KBM-7 (cell line): ENCODE data around the gene BTAF1.

Experiments
- DNase-seq: peaks from one replicate; pipeline ENCODE4 v3.0.0-alpha.2; 2015
- in situ Hi-C: fragments of 300-500 bp; cut with MboI; formaldehyde crosslinking; loops from 2 replicates; pipeline ENCODE4 v1.14.3; 2020; ENCODE audit warnings: low sequenced_read_pairs, low pct_unique_long_range_greater_than_20kb, mixed read lengths

BTAF1 gene

DNA sequence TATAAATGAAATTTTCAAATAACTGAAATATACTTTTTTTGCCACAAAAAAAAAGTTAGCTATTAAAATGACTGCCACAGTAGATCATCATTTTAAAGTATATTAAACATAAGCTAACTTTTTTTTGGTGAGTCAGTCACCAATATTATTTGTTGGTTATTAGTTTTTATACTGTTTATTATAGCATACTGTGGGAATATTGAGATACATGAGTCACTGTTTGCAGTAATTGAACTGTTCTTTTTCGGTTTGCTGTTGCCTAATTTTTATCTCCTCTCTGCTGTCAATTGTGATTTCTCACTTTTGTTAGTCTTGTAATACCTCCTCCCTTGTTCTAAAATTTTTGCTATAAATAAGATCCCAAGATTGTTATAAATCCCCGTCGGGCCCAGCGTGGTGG lies 45.7 kb downstream of the BTAF1 start:
- DNase-seq, result no peak
- in situ Hi-C loops, result no loop called here

DNA sequence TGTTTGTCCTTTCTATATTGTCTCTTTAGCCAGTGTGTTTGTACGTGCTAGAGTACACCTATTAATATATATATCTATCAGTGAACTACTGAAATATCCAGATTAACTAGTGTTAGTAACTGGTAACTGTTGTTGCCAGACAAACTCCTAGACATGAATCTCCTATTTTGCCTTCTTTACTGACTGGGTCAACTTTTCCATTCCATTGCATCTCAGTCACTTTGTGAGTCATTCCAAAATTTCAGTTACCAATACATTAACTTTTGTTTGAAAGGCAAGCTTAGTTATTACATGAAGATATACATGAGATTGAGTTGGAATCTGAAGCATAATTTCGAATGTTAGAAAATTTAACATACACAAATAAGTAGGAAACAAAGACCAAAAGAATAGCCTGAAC lies 51.4 kb downstream of the BTAF1 start:
- no peak for DNase-seq
- in situ Hi-C loops, result no loop called here

DNA sequence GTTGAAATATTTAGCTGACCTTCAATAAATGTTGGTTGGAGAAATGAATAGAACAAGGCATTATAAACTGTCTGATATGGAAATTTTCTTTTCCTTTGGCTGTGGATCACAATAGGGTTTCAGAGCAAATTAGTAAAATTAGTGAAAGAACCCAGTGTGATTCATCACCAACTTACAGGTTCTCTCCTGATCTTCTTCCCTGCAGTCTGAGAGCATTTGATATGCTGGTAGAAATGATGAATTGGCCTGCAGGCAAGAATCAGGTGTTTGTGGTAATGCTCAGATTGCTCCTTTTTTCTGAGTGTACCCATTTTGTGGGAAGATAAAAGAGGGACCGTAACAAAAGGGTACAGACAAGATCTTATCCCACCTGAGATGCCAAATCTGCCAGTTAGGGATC lies 51.9 kb downstream of the BTAF1 start:
- DNase-seq, result no peak
- in situ Hi-C loops, result no loop called here

DNA sequence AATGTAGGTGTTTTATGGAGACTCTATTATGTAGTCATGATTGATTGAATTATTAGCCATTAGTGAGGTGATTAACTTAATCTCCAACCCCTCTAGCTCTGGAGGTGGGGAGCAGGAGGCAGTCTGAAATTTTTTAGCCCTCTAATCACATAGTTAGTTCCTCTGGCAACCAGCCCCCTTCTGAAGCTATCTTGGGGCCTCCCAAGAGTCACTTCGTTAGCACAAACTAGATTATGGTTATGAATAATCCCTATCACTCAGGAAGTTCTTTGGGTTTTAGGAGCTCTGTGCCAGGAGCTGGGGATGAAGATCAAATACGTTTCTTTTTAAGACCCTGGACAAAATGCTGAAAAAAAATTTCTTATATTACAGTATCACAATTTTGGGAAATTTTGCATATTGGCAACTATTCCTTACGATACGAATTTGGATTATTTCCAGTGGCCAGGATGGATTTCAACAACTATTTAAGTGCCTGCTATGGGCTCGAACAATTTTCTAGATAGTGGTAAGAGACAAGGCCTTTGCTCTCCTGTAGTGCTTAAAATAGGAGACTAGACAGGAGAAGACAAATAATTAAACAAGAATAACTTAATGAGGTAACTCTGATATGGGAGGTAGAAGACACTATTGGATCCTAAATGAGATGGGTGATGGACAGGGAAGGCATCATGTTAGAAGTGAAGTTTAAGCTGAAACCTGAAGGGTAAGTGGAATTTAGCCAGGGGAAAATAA lies 52.9 kb downstream of the BTAF1 start:
- in situ Hi-C loops, result no loop called here
- no peak for DNase-seq

DNA sequence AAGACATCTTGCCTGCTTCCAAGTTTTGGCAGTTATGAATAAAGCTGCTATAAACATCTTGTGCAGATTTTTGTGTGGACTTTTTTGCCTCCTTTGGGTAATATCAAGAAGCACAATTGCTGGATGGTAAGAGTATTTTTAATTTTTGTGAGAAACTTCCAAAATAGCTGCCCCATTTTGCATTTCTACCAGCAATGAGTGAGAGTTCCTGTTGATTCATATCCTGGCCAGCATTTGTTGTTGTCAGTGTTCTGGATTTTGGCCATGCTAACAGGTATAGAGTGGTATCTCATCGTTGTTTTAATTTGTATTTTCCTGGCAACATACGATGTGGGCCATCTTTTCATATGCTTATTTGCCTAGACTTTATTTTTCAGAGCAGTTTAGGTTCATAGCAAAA lies 53.9 kb downstream of the BTAF1 start:
- in situ Hi-C loops, result no loop called here

DNA sequence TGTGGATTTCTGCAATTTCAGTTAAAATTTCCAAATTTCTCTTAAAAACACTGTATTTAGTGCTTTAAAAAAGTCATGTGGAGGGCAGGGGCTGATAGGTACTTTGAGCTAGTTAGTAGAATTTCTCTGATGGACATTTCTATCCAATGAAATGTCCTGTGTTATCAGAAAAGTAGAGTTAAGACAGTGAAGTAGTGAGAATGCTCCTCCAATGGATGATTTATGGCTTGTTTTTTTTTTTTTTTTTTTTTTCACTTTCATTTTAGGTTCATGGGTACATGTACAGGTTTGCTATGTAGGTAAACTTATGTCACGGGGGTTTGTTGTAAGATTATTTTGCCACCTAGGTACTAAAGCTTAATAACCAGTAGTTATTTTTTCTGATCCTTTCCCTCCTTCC lies 55.0 kb downstream of the BTAF1 start:
- DNase-seq, result no peak

More for the DNA sequence above, 53.9 kb downstream of the BTAF1 start:
- no peak for DNase-seq

DNA sequence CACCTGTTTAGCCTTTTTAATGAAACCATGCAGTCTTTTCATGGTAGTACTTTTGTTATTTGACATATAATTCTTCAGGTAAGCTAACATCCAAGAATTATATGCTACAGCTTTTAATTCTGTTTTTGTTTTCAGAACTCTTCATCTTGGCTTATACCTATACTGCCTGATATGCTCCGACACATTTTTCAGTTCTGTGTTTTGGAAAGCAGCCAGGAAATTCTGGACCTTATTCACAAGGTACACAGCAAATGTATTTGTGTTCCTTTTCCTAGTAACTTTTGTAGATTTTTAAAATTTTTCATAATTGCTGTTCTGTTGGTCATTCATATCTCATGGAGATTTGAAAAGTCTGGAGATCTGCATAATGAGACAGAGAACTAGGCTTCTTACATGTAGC lies 56.7 kb downstream of the BTAF1 start:
- in situ Hi-C loops, result no loop called here
- DNase-seq, result no peak

More for the DNA sequence above, 55.0 kb downstream of the BTAF1 start:
- in situ Hi-C loops, result no loop called here

DNA sequence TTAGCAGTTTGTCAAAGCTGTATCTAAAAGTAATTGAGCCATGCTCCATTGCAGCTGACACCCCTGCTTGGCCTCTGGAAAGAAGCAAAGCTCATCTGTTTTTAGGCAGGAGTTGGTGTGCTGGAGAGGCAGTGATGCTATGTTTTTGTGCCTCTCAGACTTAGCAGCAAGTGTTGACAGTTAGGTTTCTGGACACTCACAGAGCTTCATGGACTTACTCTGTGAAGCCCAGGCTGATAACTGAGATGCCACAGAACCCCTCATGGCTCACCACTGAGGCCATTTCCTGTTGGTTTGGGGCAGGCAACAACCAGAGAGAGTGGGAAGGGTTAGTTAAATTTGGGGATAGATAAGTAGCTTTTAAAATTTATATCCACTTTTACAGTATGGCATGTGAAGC lies 59.8 kb downstream of the BTAF1 start:
- DNase-seq, result no peak
- in situ Hi-C loops, result no loop called here

DNA sequence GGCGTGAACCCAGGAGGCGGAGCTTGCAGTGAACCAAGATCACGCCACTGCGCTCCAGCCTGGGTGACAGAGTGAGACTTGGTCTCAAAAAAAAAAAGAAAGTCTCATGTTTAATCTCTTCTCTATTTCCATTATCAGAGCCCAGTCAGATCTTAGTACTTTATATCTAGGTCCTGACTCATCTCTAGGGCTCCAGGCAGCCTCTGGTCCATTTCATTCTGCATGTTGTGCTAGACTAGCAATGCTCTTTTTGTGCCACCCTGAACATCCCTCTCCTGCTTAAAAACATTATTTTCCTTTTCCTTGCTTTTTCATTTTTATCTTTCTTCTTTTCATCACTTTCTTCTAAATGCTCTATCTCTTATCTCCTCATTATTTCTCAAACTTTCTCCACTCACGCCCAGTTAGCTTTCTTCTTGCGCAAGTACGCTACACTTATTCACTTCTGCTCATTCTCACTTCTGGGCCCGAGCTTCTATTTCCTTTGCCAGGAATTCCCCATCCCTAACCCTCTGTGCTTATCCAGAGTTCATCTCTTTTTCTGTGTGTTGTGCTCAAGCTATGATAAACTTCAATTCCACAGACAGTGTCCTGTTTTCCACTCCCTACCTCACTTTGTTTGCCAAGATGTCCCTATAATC lies 63.9 kb downstream of the BTAF1 start:
- in situ Hi-C loops, result no loop called here
- DNase-seq, result no peak

DNA sequence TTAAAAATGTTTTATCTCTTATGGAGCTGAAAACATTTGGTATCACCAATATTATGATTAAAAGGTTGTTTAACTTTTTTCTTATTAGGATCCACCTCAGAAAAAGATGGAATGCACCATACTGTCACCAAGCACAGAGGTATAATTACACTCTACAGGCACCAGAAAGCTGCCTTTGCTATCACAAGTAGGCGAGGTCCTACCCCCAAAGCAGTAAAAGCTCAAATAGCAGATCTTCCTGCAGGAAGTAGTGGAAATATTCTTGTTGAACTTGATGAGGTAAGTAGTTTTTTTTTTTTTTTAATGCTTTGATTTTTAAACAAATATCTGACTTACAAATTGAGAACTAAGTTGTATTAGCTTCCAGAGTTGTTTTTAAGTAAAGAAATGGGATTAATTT lies 68.5 kb downstream of the BTAF1 start:
- in situ Hi-C loops, result no loop called here
- no peak for DNase-seq

DNA sequence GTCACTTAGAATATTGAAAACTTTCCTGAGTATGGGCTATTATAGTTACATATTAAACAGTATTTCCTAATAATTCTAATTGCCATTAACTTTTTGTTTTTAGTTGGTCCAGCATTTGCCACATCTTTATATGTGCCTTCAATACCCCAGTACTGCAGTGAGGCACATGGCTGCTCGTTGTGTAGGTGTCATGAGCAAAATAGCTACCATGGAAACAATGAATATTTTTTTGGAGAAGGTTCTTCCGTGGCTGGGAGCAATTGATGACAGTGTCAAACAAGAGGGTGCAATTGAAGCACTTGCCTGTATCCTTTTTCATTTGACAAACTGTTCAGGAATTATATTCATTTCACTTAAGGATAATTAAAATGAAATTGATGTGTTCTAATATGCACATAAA lies 72.7 kb downstream of the BTAF1 start:
- no peak for DNase-seq
- in situ Hi-C loops, result no loop called here

DNA sequence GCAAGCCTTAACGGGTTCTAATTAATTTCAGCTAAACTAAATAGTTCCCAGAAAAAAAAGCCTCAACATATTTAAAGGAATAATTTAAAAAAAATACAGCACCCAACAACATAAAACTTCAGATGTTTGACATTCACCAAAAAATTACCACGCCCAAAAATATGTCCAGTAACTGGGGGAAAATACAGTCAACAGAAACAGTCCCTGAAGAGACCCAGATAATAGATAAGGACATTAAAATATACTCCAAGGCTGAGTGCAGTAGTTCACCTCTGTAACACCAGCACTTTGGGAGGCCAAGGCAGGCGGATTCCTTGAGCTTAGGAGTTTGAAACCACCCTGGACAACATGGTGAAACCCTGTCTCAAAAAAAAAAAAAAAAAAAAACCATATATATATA lies 78.0 kb downstream of the BTAF1 start:
- in situ Hi-C loops, result no loop called here
- no peak for DNase-seq

DNA sequence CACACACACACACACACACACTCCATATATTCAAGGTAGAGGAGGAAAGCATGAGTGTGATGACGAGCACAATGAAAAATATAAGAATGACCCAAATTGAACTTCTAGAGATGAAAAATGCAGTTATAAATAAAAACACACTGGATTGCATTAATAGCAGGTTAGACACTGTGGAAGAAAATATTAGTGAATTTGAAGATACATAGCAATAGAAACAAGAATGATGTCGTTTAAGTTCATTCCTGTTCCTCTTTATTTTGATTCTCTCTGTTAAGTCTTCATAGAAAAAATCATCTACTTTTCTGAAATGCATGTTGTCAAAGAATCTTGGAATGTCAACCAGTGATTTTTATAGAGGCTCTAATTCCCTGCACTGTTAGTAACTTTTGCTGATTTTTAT lies 78.4 kb downstream of the BTAF1 start:
- in situ Hi-C loops, result no loop called here
- DNase-seq, result no peak

DNA sequence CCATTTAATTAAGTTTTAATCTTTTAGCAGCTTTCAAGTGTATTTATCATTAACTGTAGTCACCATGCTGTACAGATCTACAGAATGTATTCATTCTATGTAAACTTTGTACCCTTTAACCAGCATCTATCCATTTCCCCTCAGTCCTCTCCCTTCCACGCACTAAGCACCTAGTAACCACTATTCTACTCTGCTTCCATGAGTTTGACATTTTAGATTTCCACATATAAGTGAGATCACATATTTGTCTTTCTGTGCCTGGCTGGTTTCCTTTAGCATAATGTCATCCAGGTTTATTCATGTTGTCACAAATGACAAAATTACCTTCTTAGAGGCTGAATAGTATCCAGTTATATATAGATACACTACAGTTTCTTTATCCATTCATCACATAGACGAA lies 79.7 kb downstream of the BTAF1 start:
- no peak for DNase-seq
- in situ Hi-C loops, result no loop called here

DNA sequence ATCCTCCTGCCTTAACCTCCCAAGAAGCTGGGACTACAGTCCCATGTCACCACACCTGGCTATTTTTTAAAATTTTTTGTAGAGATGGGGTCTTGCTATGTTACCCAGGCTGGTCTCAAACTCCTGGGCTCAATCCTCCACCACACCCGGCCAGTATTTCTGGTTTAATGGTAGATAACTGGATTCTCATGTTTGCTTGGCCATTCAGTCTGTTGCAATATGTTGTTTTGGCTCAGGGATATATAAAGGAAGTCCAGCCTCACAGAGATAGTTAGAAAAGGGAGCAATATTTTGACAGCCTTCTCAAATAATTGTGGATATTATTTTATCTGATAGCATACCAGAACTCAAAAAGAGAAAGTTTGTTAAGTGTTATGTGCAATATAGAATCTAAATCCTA lies 82.4 kb downstream of the BTAF1 start:
- in situ Hi-C loops, result no loop called here
- DNase-seq, result no peak

DNA sequence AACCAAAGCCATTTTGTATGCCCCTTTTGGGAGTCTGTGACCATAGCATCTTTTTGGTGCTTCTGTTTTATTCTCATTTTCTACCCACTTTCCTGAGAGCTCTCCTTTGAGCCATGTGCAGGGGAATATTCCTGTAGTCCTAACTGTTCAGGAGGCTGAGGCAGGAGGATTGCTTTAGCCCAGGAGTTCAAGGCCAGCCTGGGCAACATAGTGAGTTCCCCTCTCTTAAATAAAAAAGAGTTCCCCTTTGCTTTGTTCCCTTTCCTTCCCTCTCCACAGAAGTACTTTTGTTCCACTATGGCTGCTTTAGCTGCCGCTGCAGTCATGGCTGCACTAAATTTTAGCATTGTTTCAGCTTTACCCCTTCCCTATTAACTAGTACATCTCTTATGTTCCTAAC lies 85.9 kb downstream of the BTAF1 start:
- no peak for DNase-seq
- in situ Hi-C loops, result no loop called here

DNA sequence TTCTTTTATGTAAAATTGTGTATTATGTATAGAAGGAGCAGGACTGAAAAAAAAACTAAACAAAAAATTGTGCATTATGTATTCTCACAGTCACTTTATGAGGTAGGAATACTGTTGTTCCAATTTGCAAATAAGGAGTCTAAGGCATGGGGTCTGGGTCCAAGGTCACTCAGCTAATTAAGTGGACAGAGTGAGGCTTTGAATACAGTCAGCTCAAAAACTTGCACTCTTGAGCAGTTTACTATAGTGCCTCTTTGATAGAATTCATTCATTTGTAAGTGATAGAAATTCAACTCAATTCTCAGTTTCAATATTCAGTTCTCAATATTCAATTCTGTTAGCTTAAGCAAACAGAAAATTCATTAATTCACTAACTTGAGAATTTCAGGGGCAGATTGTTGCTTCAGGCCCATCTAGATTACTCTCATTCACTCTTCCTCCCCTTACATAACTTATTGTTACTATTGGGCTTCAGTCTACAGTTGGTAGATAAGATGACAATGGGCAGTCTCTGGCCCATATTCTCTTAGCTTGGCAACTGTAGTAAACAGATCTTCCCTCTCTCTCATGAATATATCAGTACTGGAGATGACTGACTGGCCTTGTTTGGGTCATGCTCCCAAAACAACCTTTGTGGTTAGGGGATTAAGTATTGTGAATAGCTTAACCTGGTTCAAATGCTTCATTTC lies 86.6 kb downstream of the BTAF1 start:
- no peak for DNase-seq
- in situ Hi-C loops, result no loop called here

DNA sequence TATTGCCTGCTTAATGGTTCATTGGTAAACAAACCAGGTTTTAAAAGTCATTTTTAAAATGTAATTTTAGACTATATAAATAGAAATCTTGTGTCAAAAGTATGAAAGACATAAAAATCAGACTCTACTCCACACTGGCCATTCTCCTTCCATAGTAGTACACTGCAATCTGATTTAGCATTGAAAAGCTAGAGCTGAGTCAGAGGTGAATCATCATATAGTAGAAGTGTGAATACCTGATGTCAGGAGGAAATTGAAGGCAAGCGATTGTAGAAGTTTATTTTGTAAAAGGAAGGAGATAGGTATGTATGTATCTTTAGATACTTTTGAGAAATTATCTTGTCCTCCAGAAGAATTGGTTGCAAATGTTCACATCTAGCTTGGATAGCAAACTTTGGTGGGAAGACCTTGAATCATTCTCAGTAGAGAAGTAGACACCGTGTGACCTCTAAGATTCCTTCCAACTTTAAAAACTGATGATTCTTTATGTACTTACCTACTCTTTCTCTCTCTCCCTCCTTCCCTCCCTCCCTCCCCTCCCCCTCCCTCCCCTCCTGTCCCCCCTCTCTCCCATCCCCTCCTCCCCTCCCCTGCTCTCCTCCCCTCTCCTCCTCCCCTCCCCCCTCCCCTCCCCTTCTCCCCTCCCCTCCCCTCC lies 88.1 kb downstream of the BTAF1 start:
- in situ Hi-C loops, result no loop called here

DNA sequence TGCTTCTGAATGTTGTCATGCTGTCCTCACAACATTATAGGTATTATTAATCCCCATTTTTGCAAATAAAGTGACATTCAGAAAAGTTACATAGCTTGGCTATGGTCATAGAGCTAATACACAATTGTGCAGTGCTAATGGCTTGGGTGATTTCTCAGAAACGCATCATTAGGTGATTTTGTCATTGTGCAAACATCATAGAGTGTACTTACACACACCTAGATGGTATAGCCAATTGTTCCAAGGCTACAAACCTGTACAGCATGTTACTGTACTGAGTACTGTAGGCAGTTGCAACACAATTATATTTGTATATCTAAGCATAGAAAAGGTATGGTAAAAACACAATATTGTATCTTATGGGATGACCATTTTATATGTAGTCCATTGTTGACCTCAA lies 91.0 kb downstream of the BTAF1 start:
- in situ Hi-C loops, result no loop called here

More for the DNA sequence above, 88.1 kb downstream of the BTAF1 start:
- DNase-seq, result no peak

DNA sequence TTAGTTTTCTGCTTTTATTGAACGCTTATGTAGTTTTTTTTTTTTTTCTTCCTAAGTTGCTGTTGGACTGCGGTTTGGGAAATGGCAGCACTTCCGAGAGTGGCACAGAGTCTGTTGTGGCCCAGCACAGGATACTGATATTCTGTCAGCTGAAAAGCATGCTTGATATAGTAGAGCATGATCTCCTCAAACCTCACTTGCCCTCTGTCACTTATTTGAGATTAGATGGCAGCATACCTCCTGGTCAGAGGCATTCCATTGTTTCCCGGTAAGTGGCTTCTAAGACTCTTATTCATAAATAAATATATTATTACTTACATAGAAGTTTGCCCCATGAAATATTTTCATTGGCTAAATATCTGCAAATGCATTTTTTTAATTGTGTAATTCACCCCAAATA lies 101.1 kb downstream of the BTAF1 start:
- in situ Hi-C loops, result no loop called here
- DNase-seq, result no peak

More for the DNA sequence above, 91.0 kb downstream of the BTAF1 start:
- no peak for DNase-seq
